GM06990 (cell line): ENCODE measurements around the gene MAEA.

ENCODE experiments used
- DNase-seq: peaks from one replicate; pipeline ENCODE4 v3.0.0-alpha.2; 2011; ENCODE audit not compliant: insufficient read length; ENCODE audit errors: extremely low read depth
- H3K27me3 ChIP-seq: replicated peaks from 2 replicates; pipeline ENCODE4 v1.6.0; 2011; ENCODE audit warnings: low read length; ENCODE audit not compliant: control insufficient read depth, insufficient read depth
- H3K36me3 ChIP-seq: 2 replicates; pipeline ENCODE4 v1.5.1; 2011; ENCODE audit warnings: low read length; ENCODE audit not compliant: control insufficient read depth, insufficient read depth
- H3K4me3 ChIP-seq: replicated peaks from 2 replicates; pipeline ENCODE4 v1.5.1; 2011; ENCODE audit warnings: low read depth, mild to moderate bottlenecking, control low read depth, low read length
- CTCF ChIP-seq: IDR thresholded peaks from 2 replicates; pipeline ENCODE4 v1.5.1; 2011; ENCODE audit warnings: low read length, control low read depth, mild to moderate bottlenecking, inconsistent platforms; ENCODE audit not compliant: insufficient read depth, poor library complexity, severe bottlenecking

MAEA gene

DNA sequence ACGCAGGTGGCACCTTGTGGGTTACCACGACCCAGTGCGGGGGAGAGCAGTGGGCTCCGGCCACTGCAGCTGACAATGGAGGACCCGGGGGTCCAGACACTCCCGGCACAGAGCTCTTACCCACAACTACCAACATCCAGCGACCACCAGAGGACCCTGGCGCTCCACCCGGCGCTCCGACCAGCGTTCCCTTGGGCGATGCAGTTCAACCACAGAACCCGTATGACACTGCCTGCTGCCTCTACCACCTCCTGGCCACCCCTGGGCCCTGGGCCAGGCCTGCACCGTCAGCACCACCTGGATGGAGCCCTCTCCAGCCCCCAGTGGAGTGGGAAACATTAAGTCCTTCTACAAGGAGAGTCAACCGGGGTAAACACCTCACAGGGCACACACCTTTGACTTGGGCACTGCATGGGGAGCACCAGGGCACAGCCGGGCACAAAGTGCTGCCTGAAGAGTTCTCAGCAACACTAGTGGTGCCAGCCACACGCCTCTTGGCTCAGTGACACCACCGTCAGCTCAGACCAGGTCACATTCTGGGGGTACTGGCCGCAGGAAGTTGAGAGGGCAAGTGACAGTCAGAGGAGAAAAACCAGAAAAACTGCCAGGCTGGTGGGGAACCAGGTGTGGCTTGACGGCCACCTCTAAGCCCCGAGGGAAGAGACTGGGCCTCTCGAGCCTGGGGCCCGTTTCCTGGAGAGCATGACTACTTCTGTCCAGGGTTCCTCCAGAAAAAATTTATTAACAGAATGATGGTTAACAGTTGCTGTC lies 43.4 kb upstream of the MAEA start:
- peak overlapping the region; percentile 90 for H3K4me3 ChIP-seq
- no peak for TF ChIP-seq CTCF
- peak; percentile 29 for DNase-seq
- H3K27me3 ChIP-seq = no peaks in the 10 kb centered on the region
- peaks cover 1% of the 10 kb centered on the region for H3K36me3 ChIP-seq

DNA sequence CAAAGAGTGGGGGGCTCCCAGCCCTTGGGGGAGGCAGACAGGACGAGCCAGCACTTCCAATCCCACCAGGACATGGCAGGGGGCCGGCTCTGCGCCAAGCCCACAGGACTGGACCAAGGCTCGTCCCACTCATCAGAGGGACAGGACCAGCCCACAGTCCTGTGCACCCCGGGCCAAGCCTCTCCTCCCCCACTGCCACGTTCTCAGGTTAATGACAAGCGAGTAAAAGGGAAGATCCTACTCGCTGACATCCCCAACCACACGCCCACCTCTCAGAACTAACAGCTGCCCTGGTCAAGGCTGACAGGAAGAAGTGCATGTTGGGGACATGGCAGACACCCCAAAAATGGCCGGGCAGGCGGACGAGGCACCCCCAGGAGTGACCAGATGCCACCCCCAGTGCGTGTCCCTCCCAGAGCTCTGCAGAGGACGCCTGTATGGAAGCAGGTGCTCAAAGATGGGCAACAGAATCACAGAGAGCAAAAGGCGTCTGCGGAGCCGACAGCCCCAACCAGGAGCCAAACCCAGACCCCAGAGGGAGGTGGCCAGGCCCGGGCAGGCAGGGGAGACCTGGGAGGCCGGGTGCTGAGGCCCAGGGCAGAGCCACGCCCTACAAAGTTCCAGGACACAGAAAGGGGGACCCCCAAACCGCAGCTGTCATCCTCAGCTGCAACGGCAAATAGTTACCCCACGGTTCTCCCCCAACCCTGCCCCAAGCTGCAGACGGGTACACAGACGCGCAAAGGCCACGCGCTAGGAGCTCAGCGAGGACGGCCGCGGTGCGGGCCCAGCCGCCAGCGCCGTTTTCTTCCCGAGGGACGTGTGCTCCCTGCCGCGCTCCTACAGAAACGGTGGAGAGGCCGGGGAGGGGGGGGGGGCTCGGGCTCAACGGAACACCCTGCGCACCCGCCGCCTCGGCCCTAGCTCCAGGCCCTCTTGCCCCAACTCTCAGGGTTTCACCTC lies 42.5 kb upstream of the MAEA start:
- peak; percentile 44 for DNase-seq
- H3K36me3 ChIP-seq = no peaks in the 10 kb centered on the region; the same call in none of the 2 replicates
- H3K27me3 ChIP-seq = no peaks in the 10 kb centered on the region
- no peak for TF ChIP-seq CTCF
- peak overlapping the region; percentile 90 for H3K4me3 ChIP-seq

- Histone ChIP-seq H3K36me3 (no peaks in the 10 kb centered on the region; the same call in none of the 2 replicates), H3K4me3 (peak overlapping the region; percentile 90), H3K27me3 (no peaks in the 10 kb centered on the region)
- DNase-seq = no peak
- no peak for TF ChIP-seq CTCF
Observed at GRCh38 chr4:1247864-1248244, 41.8 kb upstream of the MAEA start.

DNA sequence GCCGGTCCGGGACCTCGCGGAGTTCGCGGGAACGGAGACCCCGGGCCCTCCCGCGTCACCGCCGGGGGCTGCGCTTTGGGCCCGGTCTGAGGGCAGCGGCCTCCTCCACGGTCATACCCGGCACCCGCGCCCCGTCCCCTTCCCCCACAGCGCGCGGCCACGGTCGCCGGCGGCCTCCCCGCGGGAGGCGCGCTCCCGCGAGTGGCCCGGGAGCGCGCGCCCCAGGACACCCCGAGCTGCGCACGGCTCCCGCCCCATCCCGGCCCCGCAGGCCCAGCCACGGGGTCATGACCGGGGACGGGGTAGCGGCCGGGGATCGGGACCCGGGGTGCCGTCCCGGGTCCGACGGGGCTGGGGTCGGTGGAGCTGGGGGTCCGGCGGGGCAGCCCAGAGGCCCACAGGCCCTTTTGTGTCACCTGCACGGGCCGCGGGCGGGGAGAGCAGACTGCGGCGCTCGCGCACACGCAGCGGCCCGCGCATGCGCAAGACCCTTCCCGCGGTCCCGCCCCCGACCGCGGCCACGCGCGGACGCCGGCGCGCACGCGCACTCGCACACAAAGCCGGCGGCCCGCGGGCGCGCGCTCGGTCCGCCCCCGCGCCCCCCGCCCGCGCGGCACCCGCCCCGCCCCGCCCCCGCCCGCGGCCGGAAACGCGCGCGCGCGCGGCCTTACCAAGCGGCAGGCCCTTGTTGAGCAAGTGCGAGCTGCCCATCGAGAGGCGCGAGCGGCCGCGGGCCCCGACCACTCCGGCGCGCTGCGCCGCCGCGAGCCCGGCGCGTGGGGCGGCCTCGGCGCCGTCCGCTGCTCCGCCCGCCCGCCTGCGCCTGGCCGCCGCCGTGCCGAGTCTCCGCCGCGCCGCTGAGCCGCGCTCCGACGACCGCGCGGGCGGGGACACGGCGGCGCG lies 41.2 kb upstream of the MAEA start, which contains the start of gene CTBP1:
TSS of gene CTBP1 (minus strand) at position 886 of the 903 bp plus-strand sequence. CDS start 7,799 bp downstream, outside the sequence.
- Histone ChIP-seq H3K4me3 (peak within 1 kb of the TSS; percentile 90), H3K36me3 (no peaks in the 10 kb centered on the region; the same call in none of the 2 replicates), H3K27me3 (no peaks in the 10 kb centered on the region)
- TF ChIP-seq CTCF = no peak
- peak; percentile 93 for DNase-seq

DNA sequence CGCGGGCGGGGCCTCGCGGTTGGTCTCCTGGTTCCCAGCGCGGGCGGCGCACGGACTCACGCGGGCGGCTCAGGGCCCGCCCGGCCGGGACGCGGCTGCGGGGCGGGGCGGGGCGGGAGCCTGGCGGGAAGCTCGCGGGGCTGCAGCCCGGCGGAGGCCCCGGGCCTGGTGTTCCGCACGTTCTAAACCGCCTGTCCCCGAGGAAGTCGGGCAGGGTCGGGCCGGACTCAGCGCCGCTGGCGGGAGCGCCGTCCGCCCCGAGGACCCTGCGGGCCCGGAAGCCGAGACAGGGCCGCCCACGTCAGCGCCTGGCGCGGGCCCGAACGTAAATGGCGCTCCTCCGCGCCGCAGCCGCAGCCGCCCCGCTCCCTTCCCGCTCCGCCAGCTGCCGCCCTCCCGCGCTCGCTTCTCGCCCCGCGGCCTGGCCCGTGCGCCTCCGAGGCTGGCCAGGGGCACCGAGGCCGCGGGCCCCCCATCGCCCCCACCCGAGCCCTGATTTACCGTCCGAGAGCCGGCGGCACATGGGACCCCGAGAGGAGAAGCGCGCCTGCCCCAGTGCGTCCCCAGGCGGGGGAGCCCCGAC lies 40.5 kb upstream of the MAEA start:
- H3K4me3 ChIP-seq = peak overlapping the region; percentile 72
- peak; percentile 92 for DNase-seq
- TF ChIP-seq CTCF = no peak
- H3K36me3 ChIP-seq = no peaks in the 10 kb centered on the region; the same call in none of the 2 replicates
- H3K27me3 ChIP-seq = no peaks in the 10 kb centered on the region
